Thyroid gland (tissue), 4 donors: Measurements from ENCODE around the gene ISY1. TPM values are rescaled to one million over a fixed set of nuclear protein-coding genes. Genes with fewer than 3 reads are reported as not detected.

Experiments
- DNase-seq, 2 donors: peaks; one replicate each; pipeline ENCODE4 v3.0.0-alpha.2; 2019
- H3K27ac ChIP-seq, 3 donors: fragments of 200-600 bp; sonication (generic); 1 replicate in 2 of 3; 2 replicates in 1 of 3; pipeline ENCODE4 v1.5.1; 2016 to 2019; ENCODE audit warnings: mild to moderate bottlenecking in 1 of 3, moderate library complexity in 1 of 3
- H3K27me3 ChIP-seq: fragments of 200-600 bp; sonication (generic); one replicate; pipeline ENCODE4 v1.5.1; 2019
- H3K36me3 ChIP-seq, 2 donors: fragments of 200-600 bp; sonication (generic); one replicate each; pipeline ENCODE4 v1.5.1; 2016 to 2019
- H3K4me1 ChIP-seq, 2 donors: fragments of 200-600 bp; sonication (generic); one replicate each; pipeline ENCODE4 v1.5.1; 2017 to 2019
- H3K4me3 ChIP-seq, 3 donors: fragments of 200-600 bp; sonication (generic); replicated peaks in 1 of 3; 1 replicate in 2 of 3; 2 replicates in 1 of 3; pipeline ENCODE4 v1.5.1; 2016; ENCODE audit warnings: mild to moderate bottlenecking in 1 of 3
- H3K9me3 ChIP-seq: fragments of 200-600 bp; sonication (generic); one replicate; pipeline ENCODE4 v1.5.1; 2017
- POLR2A ChIP-seq, 2 donors: fragments of 450-650 bp; IDR thresholded peaks; one replicate each; pipeline ENCODE4 v1.6.1; 2017; ENCODE audit warnings: antibody characterized with exemption in 2 of 2, mild to moderate bottlenecking in 2 of 2, moderate library complexity in 1 of 2
- WGBS, 2 donors: methylation state at CpG; one replicate each; pipeline ENCODE4 v1.1.5; 2017; 5-methylcytosine and 5-hydroxymethylcytosine counted together
- intact Hi-C: fragments of 100-400 bp; cut with DNase I; formaldehyde crosslinking; loops from one replicate; pipeline ENCODE4 v1.15.1; 2023
- total RNA-seq, 4 donors: library from RNA; depleted of rRNA; stranded (reverse); fragments of >200 nt; gene quantifications; one replicate each; pipeline ENCODE4 v1.2.3, GENCODE V29; 2016
- TF ChIP-seq, protein P1 (sequence below), 6 experiments: fragments of 200-600 bp in 3 of 6; fragments of 450-650 bp in 3 of 6; sonication (generic) in 3 of 6; IDR thresholded peaks; one replicate each; pipeline ENCODE4 v1.5.1; 2016 to 2019; ENCODE audit warnings: antibody characterized with exemption in 6 of 6, mild to moderate bottlenecking in 2 of 6, inconsistent platforms in 1 of 6, moderate library complexity in 1 of 6

Gene ISY1
- total RNA-seq, 4 donors from 2014 or later: 15.8 to 31.8 (median 20.2) TPM

DNA sequence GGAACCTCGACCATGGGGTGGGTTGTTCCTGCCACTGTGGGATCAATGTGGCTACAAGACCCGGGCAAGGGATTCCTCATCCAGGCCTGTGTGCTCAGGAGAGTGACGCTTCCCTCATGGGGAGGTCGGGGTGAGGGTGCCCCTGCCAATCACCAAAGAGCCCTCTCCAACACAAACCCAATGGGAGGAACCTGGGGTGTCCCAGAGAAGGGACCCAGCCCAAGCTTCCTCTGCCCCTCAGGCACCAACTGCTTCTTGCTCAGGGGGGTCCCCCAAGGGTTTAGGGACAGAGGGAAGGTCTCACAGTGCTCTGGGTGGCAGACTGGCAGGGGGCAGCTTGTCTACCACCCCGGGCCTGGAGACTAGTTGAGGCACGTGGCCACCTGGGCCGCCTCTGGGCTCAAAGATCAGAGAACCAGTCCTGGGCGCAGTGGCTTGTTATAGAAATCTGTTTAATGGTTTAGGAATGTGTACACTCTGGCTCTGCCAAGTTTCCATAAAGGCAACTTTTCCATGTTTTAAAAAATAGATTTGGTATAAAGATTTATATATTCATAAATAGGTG, 73.6 kb downstream of the ISY1 start:
- H3K27ac ChIP-seq: peak overlapping the region in 2 of 3 donors; percentile 45 to 86
- intact Hi-C loops: no loop called here
- H3K27me3 ChIP-seq: no peaks in the 10 kb centered on the region
- H3K36me3 ChIP-seq: peaks cover 3 to 5% of the 10 kb centered on the region in 2 donors
- no peaks in the 10 kb centered on the region for H3K9me3 ChIP-seq
- peaks cover 0 to 6% of the 10 kb centered on the region in 2 donors for H3K4me1 ChIP-seq
- H3K4me3 ChIP-seq: no peak overlapping the region
- WGBS, 2 donors: 79 to 82% methylated on average over 6 to 8 of the region's 8 CpGs
- TF ChIP-seq POLR2A (IDR thresholded peaks at IDR 0.05): no peak
- DNase-seq: no peak

DNA sequence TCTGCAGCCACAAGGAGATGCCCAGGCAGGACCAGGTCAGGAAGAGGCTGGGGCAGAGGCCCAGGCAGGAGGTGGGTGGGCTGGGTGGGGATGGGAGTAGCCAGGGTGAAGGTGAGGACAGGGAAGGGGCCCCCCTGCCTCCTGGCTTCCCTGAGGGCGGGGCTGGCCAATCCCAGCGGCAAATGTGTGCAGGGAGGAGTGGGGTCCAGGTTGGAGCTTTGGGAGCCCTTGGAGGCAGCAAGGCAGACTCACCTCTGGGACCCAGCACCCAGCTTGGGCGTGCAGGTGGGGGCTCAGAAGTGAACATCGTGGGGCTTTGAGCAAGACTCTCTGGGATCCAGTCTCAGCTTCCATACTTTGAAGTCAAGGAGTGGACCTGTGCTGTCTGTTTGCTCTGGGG, 75.0 kb downstream of the ISY1 start:
- no peak for TF ChIP-seq POLR2A (IDR thresholded peaks at IDR 0.05)
- TF ChIP-seq, protein P1, sequence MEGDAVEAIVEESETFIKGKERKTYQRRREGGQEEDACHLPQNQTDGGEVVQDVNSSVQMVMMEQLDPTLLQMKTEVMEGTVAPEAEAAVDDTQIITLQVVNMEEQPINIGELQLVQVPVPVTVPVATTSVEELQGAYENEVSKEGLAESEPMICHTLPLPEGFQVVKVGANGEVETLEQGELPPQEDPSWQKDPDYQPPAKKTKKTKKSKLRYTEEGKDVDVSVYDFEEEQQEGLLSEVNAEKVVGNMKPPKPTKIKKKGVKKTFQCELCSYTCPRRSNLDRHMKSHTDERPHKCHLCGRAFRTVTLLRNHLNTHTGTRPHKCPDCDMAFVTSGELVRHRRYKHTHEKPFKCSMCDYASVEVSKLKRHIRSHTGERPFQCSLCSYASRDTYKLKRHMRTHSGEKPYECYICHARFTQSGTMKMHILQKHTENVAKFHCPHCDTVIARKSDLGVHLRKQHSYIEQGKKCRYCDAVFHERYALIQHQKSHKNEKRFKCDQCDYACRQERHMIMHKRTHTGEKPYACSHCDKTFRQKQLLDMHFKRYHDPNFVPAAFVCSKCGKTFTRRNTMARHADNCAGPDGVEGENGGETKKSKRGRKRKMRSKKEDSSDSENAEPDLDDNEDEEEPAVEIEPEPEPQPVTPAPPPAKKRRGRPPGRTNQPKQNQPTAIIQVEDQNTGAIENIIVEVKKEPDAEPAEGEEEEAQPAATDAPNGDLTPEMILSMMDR (IDR thresholded peaks at IDR 0.05): no peak
- WGBS, 2 donors: 88 to 95% methylated on average over 4 of the region's 4 CpGs
- Histone ChIP-seq H3K27ac (no peak overlapping the region), H3K4me1 (peaks cover 0 to 15% of the 10 kb centered on the region in 2 donors), H3K4me3 (no peak overlapping the region), H3K27me3 (no peaks in the 10 kb centered on the region), H3K9me3 (no peaks in the 10 kb centered on the region), H3K36me3 (no peaks in the 10 kb centered on the region)
- intact Hi-C loops: no loop called here
- DNase-seq: no peak

DNA sequence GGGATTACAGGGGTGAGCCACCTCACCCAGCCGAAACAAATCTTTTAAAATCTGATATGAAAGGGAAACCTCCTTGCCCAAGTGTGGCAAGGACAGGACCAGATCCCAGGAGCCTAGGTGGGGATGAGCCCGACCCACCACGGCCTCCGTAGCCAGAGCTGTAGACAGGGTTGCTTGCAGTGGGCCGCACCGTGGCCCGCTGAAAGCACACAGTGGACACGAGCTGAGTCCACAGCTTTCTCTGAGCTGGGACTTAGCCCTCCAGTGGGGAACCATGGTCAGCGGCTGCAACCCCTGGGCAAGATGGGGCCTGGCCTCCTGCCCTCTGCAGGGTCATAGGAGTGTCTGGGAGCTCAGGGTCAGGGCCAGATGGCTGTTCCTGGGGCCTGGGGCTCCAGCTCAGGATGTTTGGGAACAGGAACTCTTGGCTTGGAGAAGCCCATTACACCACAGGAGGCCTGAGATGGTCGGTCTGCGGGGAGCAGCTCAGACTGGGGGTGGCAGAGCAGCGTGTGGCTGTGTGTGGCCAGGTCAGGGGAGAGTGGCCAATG, 75.6 kb downstream of the ISY1 start:
- TF ChIP-seq, protein P1 (IDR thresholded peaks at IDR 0.05): no peak
- TF ChIP-seq POLR2A (IDR thresholded peaks at IDR 0.05): no peak
- no peaks in the 10 kb centered on the region for H3K9me3 ChIP-seq
- peaks cover 0 to 15% of the 10 kb centered on the region in 2 donors for H3K4me1 ChIP-seq
- 92 to 95% methylated on average over 9 to 11 of the region's 12 CpGs for WGBS, 2 donors
- H3K27ac ChIP-seq: no peak overlapping the region
- no peak for DNase-seq
- H3K4me3 ChIP-seq: no peak overlapping the region
- H3K27me3 ChIP-seq: no peaks in the 10 kb centered on the region
- no peaks in the 10 kb centered on the region for H3K36me3 ChIP-seq
- intact Hi-C loops: no loop called here

DNA sequence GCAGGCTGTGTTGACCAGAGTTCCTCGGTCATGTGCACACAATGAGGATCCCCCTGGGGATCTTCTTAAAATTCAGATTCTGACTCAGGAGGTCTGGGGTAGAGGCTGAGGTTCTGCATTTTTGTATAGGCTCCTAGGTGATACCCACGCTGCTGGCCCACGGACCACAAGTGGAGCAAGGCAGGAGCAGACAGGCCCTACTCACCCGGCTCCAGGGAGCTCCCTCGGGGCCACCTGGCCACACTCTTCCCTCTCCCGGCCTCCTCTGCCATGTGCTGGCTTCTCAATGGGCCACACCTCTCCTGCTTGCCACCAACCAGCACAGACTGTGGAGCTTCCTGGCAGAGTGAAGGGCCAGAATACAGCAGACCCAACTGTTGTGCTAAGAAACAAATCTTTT, 76.4 kb downstream of the ISY1 start:
- DNase-seq: no peak
- Histone ChIP-seq H3K4me3 (no peak overlapping the region), H3K36me3 (no peaks in the 10 kb centered on the region), H3K9me3 (no peaks in the 10 kb centered on the region), H3K27me3 (no peaks in the 10 kb centered on the region), H3K27ac (no peak overlapping the region), H3K4me1 (peaks cover 0 to 15% of the 10 kb centered on the region in 2 donors)
- intact Hi-C loops: no loop called here
- TF ChIP-seq, protein P1 (IDR thresholded peaks at IDR 0.05): no peak
- no peak for TF ChIP-seq POLR2A (IDR thresholded peaks at IDR 0.05)
- WGBS, 2 donors: 73 to 88% methylated on average over 6 of the region's 6 CpGs

DNA sequence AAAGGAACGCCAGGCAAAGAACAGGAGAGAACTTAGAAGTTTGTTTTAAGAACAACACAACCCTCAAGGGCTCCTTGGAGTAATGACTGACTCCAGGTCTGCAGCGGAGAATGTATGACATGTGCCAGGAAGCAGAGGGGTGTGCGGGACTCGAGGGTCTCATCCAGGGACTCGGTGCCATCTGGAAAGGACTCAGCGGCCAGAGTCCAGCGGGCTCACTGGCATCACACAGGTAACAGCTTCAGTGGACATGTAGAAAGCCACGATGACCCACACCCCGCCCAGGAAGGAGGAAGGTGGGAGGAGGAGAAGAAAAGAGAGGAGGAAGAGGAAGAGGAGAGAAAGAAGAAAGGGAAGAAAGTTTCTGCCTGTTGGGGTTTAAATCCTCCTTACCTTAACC, 78.8 kb downstream of the ISY1 start:
- Histone ChIP-seq H3K4me1 (peaks cover 0 to 12% of the 10 kb centered on the region in 2 donors), H3K27me3 (no peaks in the 10 kb centered on the region), H3K4me3 (no peak overlapping the region), H3K9me3 (no peaks in the 10 kb centered on the region), H3K36me3 (no peaks in the 10 kb centered on the region), H3K27ac (no peak overlapping the region)
- TF ChIP-seq, protein P1 (IDR thresholded peaks at IDR 0.05): no peak
- DNase-seq: peak in 1 of 2 donors; percentile 20
- intact Hi-C loops: no loop called here
- WGBS, 2 donors: 28 to 40% methylated on average over 9 of the region's 9 CpGs
